Fibroblast of lung (primary cell): ENCODE results near the gene VGLL4.

Experiments used
- CTCF ChIP-seq, 2 donors: IDR thresholded peaks in 1 of 2; conservative IDR thresholded peaks in 1 of 2; 1 replicate in 1 of 2; 2 replicates in 1 of 2; pipeline ENCODE4 v1.5.1; 2011 to 2012; ENCODE audit warnings: low read length in 2 of 2, control low read depth in 1 of 2, inconsistent platforms in 1 of 2, low read depth in 1 of 2, mild to moderate bottlenecking in 1 of 2
- EZH2 ChIP-seq: IDR thresholded peaks from 2 replicates; pipeline ENCODE4 v1.5.1; 2012; ENCODE audit warnings: low read length, control low read depth, mild to moderate bottlenecking; ENCODE audit errors: missing control alignments

DNA sequence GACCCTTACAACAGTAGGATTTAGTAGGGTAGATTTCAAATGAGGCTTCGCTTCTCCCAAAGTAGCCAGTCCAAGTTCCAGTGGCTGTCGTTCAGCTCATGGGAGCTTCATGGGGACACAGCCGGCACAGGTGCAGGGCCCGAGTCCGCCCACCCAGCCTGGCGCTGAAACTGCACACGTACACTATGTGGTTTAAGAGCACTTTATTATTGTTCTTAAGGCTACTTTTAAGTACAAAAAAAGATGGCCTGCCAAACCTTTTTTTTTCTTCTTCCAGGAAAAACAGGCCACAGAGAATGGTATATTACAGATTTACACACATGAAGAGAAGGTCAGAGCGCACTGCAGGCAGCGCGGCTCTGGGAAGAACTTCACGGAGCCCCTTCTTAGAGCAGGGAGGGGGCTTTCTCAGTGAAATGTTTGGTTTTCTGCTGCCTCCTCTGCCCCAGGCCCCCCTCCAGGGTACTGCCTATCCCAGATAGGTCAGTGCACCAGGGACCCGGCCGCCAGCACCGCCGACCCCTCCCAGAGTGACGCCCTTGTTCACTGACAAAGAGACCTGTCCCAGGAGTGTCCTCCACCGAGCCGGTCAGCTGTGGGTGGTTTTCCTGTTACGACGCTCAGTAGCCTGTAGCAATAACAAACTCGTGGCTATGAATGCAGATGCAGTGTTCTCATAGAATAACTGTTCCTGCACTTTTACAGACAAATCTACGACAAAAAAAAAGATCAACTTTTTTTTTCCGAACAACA is 87.7 kb downstream of the VGLL4 start:
- TF ChIP-seq CTCF (conservative IDR thresholded peaks at IDR 0.05 in 1 of 2, IDR thresholded peaks at IDR 0.05 in 1 of 2; ENCODE audit: low read depth in 1 of 2, low read length in 2 of 2), result no peak
- no peak for TF ChIP-seq EZH2
